NB4 (cell line): ENCODE data around the gene ERV3-1.
"Not testable (repeated sequence)": the region's sequence is repeated elsewhere in the genome, so short reads cannot be mapped to it uniquely, and the experiment has no call there.

Experiments
- MYC ChIP-seq: IDR thresholded peaks from 2 replicates; pipeline ENCODE4 v1.6.1; 2011; ENCODE audit warnings: low read depth, low read length
- POLR2A ChIP-seq: IDR thresholded peaks from 2 replicates; pipeline ENCODE4 v1.6.1; 2011; ENCODE audit warnings: mild to moderate bottlenecking; ENCODE audit not compliant: insufficient read length; ENCODE audit errors: extremely low read depth
- TF ChIP-seq, protein P1 (sequence below): IDR thresholded peaks from one replicate; pipeline ENCODE4 v1.5.1; 2012; ENCODE audit warnings: low read depth, low read length
- TF ChIP-seq, protein P2 (sequence below): IDR thresholded peaks from 2 replicates; pipeline ENCODE4 v1.6.1; 2011; ENCODE audit warnings: low read depth, low read length

GRCh38 chr7:65033391-65033790 is 26.9 kb upstream of the ERV3-1 start:
- TF ChIP-seq, protein P1, sequence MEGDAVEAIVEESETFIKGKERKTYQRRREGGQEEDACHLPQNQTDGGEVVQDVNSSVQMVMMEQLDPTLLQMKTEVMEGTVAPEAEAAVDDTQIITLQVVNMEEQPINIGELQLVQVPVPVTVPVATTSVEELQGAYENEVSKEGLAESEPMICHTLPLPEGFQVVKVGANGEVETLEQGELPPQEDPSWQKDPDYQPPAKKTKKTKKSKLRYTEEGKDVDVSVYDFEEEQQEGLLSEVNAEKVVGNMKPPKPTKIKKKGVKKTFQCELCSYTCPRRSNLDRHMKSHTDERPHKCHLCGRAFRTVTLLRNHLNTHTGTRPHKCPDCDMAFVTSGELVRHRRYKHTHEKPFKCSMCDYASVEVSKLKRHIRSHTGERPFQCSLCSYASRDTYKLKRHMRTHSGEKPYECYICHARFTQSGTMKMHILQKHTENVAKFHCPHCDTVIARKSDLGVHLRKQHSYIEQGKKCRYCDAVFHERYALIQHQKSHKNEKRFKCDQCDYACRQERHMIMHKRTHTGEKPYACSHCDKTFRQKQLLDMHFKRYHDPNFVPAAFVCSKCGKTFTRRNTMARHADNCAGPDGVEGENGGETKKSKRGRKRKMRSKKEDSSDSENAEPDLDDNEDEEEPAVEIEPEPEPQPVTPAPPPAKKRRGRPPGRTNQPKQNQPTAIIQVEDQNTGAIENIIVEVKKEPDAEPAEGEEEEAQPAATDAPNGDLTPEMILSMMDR = not testable (repeated sequence)
- TF ChIP-seq MYC, POLR2A: not testable (repeated sequence)
- TF ChIP-seq, protein P2, sequence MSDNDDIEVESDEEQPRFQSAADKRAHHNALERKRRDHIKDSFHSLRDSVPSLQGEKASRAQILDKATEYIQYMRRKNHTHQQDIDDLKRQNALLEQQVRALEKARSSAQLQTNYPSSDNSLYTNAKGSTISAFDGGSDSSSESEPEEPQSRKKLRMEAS = not testable (repeated sequence)
